K562 (cell line): ENCODE measurements around the gene PHPT1. TPM values are rescaled to one million over a fixed set of nuclear protein-coding genes. Genes with fewer than 3 reads are reported as not detected.

Experiments
- KDM5B ChIP-seq: fragments of 200-600 bp; sonication (generic); IDR thresholded peaks from 2 replicates; pipeline ENCODE4 v1.6.1; 2012; ENCODE audit warnings: low read depth, mild to moderate bottlenecking, moderate library complexity, low read length, control low read depth, inconsistent platforms; ENCODE audit not compliant: insufficient replicate concordance
- MECOM ChIP-seq: fragments of 250-450 bp; sonication (Bioruptor Pico); IDR thresholded peaks from 2 replicates; pipeline ENCODE4 v1.8.0; 2022; ENCODE audit warnings: inconsistent platforms
- MTA2 ChIP-seq: fragments of 450-650 bp; IDR thresholded peaks from 2 replicates; pipeline ENCODE4 v1.6.1; 2016; ENCODE audit warnings: low read depth
- PYGO2 ChIP-seq: fragments of 450-650 bp; IDR thresholded peaks from 2 replicates; pipeline ENCODE4 v1.6.1; 2016; ENCODE audit warnings: mild to moderate bottlenecking, missing genetic modification characterization, moderate library complexity, missing compliant biosample characterization
- REST ChIP-seq, 2 experiments: fragments of 450-650 bp; formaldehyde crosslinking in 1 of 2; IDR thresholded peaks; 2 replicates each; pipeline versions ENCODE4 v1.4.0 to v1.6.1; 2014 to 2020; ENCODE audit warnings: mild to moderate bottlenecking in 2 of 2, borderline replicate concordance in 1 of 2, low read depth in 1 of 2
- SMARCB1 ChIP-seq: IDR thresholded peaks from 2 replicates; pipeline ENCODE4 v1.6.1; 2011; ENCODE audit warnings: improper control_type of control experiment, low read depth; ENCODE audit not compliant: insufficient read length
- TAF9B ChIP-seq: fragments of 450-650 bp; IDR thresholded peaks from 2 replicates; pipeline ENCODE4 v1.6.1; 2018; ENCODE audit warnings: mild to moderate bottlenecking; ENCODE audit not compliant: partially characterized antibody
- TCFL5 ChIP-seq: fragments of 250-450 bp; sonication (Bioruptor Pico); conservative IDR thresholded peaks from 2 replicates; pipeline ENCODE4 v1.6.1; 2021; ENCODE audit warnings: mild to moderate bottlenecking, moderate library complexity, matching md5 sums
- TEAD1 ChIP-seq, 2 experiments: fragments of 450-650 bp in 1 of 2; sonication (generic) in 1 of 2; formaldehyde crosslinking; IDR thresholded peaks; 2 replicates each; pipeline versions ENCODE4 v1.4.0 to v1.8.0; 2020 to 2022; ENCODE audit warnings: mild to moderate bottlenecking in 2 of 2, missing genetic modification reagents in 1 of 2
- ZNF12 ChIP-seq: sonication (generic); formaldehyde crosslinking; IDR thresholded peaks from 2 replicates; pipeline ENCODE4 v1.4.0; 2020; ENCODE audit warnings: mild to moderate bottlenecking, missing genetic modification reagents
- ZNF780A ChIP-seq: fragments of 250-450 bp; sonication (Bioruptor Pico); IDR thresholded peaks from 2 replicates; pipeline ENCODE4 v1.5.0; 2021; ENCODE audit warnings: mild to moderate bottlenecking
- polyA plus RNA-seq, 8 experiments: library from polyadenylated mRNA; depleted of rRNA in 4 of 8; stranded (reverse) in 5 of 8; unstranded in 3 of 8; fragments of >200 nt; fragmentation: Nextera tagmentation in 2 of 8; fragmentation: Illumina TruSeq in 1 of 8; extraction: Ambion mirVana in 2 of 8; extraction: Trizol in 1 of 8; gene quantifications; 2 replicates each; pipeline versions ENCODE4 v1.2.1 to v1.2.3, GENCODE V29; 2011 to 2014; ENCODE audit warnings: inconsistent platforms in 1 of 8, missing spikeins in 1 of 8
- total RNA-seq, 7 experiments: library from RNA; depleted of rRNA in 6 of 7; stranded (reverse); fragments of >200 nt in 6 of 7; fragmentation: Illumina TruSeq in 2 of 7; extraction: Trizol in 2 of 7; gene quantifications; 2 replicates each; pipeline versions ENCODE4 v1.2.1 to v1.2.3, GENCODE V29; 2011 to 2021; ENCODE audit warnings: low replicate concordance in 1 of 7
- TF ChIP-seq, protein P1 (sequence below): conservative IDR thresholded peaks from 2 replicates; pipeline ENCODE4 v1.6.1; 2011; ENCODE audit warnings: low read depth, mild to moderate bottlenecking, low read length; ENCODE audit not compliant: control insufficient read depth

The PHPT1 gene
- total and polyA plus RNA-seq, 9 of the 15 experiments (the other 6 are each of a cell fraction or from before 2014, with no cell fraction given), result 20.9 to 166 (median 129) TPM

GRCh38 chr9:136882109-136882946, 33.1 kb downstream of the PHPT1 start (continued):
- TF ChIP-seq REST (IDR thresholded peaks at IDR 0.05; ENCODE audit: borderline replicate concordance) (peak; percentile 55), REST (CRISPR knock-in tag; IDR thresholded peaks at IDR 0.05; ENCODE audit: low read depth) (no peak), SMARCB1 (no peak), MTA2 (no peak), KDM5B (peak; percentile 8), TCFL5 (CRISPR knock-in tag) (no peak), MECOM (CRISPR knock-in tag) (no peak), TEAD1 (CRISPR knock-in tag; IDR thresholded peaks at IDR 0.05) (no peak), TAF9B (no peak), ZNF780A (CRISPR knock-in tag) (no peak), PYGO2 (tag) (no peak), ZNF12 (CRISPR knock-in tag) (no peak)
- TF ChIP-seq, protein P1, sequence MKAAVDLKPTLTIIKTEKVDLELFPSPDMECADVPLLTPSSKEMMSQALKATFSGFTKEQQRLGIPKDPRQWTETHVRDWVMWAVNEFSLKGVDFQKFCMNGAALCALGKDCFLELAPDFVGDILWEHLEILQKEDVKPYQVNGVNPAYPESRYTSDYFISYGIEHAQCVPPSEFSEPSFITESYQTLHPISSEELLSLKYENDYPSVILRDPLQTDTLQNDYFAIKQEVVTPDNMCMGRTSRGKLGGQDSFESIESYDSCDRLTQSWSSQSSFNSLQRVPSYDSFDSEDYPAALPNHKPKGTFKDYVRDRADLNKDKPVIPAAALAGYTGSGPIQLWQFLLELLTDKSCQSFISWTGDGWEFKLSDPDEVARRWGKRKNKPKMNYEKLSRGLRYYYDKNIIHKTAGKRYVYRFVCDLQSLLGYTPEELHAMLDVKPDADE, result 0 out of 2 replicates have a peak, but pooled peaks have one; percentile 55
